Activated CD4-positive, alpha-beta T cell treated with anti-CD3 and anti-CD28 coated beads for 36 hours (primary cell): ENCODE results near the gene NOB1. TPM values are rescaled to one million over a fixed set of nuclear protein-coding genes. Genes with fewer than 3 reads are reported as not detected.

Experiments
- total RNA-seq, 2 experiments: library from RNA; stranded (reverse); gene quantifications; one replicate each; pipeline ENCODE4 v1.2.3, GENCODE V29; 2021

The NOB1 gene
- total RNA-seq, 2 experiments from 2014 or later, result 109 to 112 TPM

Other genes starting within 250 kb of the NOB1 start
- 10 to 100 TPM; 29.6 to 37.9 TPM for gene NFAT5, start 189.0 kb downstream of the NOB1 start, total RNA-seq
- gene NQO1, start 28.4 kb downstream of the NOB1 start, total RNA-seq, result 10 to 100 TPM in 1 of 2 experiments, 1 to 10 TPM in 1; 9.9 to 11.4 TPM
- gene WWP2, start 7.4 kb upstream of the NOB1 start, total RNA-seq, result 10 to 100 TPM; 43.3 to 44.6 TPM
- gene CLEC18A, start 196.4 kb upstream of the NOB1 start, total RNA-seq, result under 1 TPM; 0.32 to 0.37 TPM